ENCODE results near the gene ETV3L.
"Not testable (repeated sequence)": the region's sequence is repeated elsewhere in the genome, so short reads cannot be mapped to it uniquely, and the experiment has no call there.

ETV3L gene

DNA sequence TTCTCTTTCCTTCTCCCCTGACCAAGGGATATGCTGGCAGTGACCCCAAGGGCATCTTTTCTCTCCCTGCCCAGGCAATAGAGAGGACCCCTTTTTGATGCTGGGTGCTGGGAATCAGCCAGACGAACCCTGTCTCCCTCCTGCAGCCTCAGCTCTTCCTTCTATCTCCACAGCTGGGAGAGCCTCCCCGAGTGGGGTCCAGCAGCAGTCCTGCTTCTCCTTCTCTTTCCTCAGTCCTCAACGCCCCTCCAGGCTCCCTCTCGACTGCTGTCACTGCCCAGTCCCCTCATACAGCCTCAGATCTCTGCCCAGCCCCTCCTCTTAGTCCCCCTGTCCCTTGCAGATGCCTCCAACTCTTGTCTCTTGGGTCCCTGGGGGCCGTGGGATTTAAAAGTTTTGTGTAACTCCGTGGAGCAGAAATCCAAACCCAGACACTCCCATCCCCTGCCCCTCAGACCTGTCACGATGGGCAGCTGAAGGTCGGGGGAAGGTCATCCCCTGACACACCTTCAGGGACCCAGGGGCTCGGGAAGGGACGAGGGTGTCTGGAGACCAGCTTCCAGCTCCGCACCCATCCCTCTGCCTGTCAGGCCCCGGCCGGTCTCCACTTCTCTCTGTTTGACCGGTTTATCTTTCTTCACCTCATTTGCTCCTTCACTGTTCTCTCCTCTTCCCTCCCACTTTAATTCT lies 5.8 kb upstream of the ETV3L start:
- DNase-seq (ENCODE audit: low spot score): no peak

DNA sequence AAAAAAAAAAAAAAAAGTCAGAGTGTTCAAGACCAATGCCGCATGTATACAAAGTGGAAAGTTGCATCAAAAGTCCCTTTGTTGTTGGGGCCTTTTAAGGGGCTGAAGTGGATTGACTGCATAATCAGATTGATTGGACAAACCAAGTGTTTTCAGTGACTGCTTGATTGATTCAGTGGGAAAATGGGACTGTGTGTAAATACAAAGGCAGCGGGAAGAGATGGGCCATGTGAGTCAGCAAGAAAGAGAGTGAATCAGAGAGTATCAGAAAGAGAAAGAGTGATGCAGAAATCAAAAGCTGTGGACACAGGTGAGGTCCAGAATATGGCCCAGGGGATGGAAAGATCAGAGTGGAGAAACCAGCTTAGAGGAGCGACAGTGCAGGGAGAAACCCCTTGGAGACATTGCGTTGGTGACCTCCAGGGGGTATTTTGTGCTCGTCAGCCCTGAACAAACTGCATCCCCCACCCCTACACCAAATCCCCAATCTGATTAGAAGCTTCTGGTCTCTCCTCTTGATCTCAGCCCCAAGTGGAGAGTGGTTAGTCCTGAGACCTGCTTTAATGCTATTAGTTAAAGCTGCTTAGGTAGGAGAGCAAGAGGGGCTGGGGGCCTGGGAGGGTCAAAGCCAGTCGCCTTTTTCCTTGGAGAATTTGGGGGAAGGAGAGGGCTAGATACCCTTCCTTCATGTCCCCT lies 5.1 kb upstream of the ETV3L start:
- no peak for DNase-seq (ENCODE audit: low spot score)

DNA sequence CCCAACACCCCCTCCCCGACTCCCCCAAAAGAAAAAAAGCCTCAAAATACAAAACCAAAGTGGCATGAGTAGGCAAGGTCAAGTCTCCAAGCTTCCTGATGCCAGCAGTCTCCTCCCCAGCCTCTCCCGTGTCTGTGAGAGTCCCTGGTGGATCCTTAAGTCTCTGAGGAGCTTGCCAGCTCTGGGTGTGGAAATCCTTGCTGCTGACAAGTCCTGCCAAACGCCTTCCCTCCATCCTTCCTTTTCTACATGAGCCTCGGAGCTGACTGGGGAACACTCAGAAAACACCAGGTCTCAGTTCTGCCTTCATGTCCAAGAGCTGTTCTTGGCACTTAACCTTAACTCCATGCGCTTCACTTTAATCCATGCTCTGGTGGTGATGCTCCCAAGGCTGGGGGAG lies 3.7 kb upstream of the ETV3L start:
- no peak for DNase-seq (ENCODE audit: low spot score)

DNA sequence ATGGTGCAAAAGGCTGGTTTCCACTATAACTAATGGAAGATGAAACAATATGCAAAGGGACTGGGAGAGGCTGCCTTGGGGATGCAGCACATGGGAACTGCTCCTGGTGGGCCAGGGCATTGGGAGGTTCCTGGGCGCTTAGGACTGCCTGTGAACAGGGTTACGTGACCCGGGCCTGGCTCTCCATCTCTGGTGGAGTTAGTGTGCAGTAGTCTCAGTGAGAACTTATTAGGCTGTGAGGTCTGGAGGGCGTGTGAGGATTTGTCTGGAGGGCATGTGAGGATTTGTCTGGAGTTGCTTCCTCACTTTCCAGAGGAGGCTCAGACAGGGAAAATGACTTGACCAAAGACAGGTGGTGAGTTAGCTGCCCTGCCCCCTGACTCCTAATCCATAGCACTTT lies 1.5 kb upstream of the ETV3L start:
- no peak for DNase-seq (ENCODE audit: low spot score)

DNA sequence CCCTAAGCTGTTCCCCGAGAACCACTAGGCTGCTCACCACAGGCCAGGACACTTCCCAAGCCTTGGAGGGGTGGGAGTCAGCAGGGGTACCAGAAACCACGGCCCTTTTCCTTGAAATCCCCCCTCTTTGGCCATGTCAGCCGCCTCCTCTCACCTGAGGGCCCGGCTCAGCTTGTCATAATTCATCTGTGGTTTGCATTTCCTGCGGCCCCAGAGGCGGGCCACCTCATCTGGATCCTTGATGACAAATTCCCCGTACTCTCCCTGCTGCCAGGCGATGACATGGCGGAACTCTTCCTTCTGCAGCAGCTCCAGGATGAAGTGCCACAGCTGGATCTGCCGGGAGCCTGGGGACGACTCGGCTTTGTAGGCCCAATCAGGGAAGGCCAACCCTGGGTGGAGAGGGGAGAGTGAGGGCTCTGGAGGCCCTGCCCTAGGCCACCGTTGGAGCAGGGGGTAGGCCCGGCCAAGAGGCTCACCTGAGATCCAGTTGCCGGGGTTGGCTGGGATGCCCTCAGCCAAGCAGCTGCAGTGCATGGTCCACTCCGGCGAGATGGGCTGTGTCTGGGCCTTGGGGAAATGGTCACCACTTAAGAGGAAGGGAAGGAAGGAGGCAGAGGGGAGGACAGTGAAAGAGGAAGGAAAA lies 498 bp downstream of the ETV3L start:
- not testable (repeated sequence) for DNase-seq (ENCODE audit: low spot score)

DNA sequence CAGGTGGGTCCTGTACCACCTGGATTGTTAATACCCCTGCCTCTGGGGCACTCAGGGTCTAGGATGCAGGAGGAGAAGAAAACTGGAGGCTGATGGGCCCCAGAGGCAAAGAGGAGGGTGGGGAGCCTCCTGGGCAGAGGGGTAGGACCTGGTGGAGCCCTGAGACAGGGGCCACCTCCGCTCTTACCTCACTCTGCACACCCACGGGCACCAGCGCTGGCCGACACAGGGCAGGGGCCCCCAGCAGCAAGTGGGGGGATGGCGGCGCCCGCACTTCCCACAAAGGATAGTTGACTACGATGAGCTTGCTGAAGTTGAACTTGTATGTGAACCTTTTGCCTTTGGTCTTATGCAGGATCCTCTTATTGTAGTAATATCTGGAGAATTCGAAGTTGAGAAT lies 1.1 kb downstream of the ETV3L start:
- no peak for DNase-seq (ENCODE audit: low spot score)

DNA sequence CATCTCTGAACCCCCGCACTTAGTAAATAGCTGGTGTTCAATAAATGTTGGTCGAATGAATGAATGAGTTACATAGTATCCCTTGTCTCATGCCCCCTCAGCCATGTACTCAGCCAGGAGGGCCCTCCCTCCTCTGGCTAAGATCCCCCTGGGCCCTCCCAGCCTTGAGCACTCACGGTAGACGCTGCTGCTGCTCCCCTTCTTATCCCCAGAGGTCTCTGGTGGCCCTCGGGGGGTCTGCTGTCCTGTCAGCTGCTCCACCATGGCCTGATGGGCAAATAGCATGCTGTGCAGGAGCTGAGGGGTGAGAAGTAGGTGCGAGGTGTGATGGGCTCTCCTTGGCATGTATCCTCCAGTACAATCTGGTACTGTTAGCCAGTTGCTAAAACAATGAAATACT lies 1.9 kb downstream of the ETV3L start:
- no peak for DNase-seq (ENCODE audit: low spot score)

DNA sequence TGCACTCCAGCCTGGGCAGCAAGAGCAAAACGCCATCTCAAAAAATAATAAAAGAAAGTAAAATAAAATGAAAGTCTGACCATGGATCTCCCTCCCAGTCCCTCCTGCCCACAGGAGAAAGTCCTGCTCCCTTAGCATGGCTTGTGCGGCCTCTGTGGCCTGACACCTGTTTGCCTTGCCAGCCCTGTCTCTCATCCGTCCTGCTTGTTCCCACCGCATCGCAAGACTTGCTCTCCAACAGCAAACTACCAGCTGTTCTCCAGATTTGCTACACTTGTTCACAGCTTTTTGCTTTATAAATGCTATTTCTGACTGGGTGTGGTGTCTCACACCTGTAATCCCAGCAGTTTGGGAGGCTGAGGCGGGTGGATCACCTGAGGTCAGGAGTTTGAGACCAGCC lies 2.7 kb downstream of the ETV3L start:
- no peak for DNase-seq (ENCODE audit: low spot score)

DNA sequence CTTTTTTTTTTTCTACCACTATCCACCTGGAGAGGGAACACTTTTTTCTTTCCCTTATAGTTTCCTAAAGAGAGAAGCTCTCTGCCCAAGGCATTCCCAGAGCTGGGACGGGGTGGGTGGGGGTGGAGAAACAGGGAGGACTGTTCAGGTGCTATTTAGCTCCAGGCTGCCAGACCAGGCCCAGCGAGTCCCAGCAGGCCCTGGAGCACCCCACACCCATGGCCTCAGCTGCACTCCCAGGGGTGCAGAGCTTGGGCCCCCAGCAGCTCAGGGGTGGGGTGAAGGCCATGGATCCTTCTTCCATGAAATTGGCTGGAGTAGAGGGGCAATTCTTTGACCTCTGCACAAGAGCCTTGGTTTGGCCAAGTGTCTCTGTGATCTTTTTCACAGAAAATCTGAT lies 4.1 kb downstream of the ETV3L start:
- DNase-seq (ENCODE audit: low spot score): no peak

DNA sequence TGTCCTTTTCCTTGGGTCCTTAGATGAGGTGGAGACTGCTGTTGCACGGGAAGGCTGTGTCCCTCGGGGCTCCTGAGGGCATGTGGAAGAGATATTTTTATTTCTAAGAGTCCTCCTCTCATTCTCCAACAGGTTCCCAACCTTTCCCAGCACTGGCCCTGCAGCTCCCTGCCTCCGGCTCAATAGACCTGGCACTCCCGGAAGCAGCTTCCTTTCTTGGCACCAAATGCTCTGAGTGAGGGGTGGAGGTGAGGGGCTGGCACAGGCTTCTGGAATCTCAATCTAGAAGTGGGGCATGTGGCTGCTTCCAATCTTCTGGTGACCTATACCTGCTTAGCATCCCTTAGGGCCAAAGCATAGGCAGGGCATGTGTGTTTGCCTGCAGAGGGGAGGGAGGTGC lies 4.5 kb downstream of the ETV3L start:
- DNase-seq (ENCODE audit: low spot score): no peak

DNA sequence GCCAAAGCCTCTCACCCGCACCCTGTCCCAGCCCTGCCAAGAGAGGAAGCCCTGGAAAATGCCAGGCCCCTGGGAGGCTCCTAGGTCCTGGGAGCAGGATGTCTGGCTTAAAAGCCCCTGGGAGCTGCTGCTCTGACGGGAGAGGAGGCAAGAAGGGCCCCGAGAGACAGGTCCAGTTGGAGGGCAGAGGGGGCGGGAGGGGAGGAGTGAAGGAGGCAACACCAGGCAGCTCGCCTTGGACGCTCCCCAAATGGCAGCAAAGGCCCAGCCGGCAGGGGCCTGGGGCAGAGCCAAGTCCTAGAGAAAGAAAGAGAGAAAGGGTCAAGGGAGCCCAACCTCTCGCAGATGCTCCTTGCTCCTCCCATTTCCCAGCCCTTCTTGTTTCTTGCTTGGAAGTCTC lies 6.8 kb downstream of the ETV3L start:
- no peak for DNase-seq (ENCODE audit: low spot score)

DNA sequence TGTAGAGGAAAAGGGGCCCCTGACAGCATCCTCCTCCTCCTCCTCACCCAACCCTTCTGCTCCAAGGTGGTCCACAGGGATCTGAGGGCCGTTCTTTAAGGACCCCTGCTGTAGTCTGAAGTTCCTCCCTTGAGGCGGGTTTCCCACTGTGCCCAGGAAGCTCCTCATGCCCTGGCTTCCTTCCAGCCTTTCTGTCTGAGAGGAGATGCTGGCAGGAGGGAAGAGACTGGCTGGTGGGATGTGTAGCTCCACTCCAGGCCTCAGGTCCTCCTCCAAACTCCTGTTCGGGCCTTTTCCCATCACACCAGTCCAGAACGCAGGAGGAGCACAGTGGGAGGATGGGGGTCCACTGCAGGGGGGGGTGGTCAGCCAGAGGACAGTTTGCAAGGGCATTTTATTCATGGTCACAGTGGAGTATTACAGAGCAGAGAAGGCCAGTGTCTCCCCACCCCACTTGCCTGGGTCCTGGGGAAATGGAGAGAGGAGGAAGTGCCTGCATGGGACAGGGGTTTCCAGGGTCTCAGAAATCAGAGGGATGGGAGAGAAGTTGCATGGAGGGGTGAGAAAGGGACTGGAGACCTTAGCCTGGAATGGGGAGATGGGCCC lies 7.8 kb downstream of the ETV3L start:
- no peak for DNase-seq (ENCODE audit: low spot score)

DNA sequence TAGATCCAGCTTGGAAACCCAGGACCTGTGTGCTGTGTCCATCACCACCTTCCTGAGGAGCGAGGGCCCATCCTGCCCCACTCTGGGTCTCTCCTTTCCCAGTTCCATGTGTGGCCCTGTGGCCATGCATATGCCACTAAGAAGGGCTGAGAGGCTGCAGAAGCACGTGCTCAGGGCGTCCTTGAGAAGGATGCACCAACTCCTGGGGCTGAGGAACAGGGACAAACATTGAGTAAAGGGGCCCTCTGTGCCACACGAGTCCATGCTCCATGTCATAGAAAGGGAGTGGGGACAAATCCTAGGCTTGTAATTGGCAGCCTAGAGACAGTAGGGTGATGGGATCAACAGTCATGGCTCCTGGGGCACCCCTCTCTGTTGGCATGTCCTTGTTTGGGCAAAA lies 8.4 kb downstream of the ETV3L start:
- DNase-seq (ENCODE audit: low spot score): no peak

DNA sequence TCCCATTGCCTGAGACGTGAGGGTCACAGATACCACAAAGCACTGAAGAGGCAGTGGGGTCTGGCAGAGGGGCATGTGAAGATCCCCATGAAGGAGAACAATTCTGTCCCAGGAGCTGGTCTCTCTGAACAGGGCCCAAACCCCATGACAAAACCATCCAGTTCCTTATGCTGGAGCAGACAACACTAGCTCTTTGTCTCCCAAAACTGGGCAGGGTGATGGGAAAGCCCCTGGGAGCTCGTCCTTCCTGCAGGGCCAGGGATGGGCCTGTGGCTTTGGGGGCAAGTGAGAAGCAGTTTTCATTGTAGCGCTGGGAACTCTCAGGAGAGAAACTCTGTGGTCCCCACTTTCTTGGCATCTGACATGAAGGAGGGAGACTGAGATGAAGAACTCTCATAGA lies 8.8 kb downstream of the ETV3L start:
- DNase-seq (ENCODE audit: low spot score): no peak

DNA sequence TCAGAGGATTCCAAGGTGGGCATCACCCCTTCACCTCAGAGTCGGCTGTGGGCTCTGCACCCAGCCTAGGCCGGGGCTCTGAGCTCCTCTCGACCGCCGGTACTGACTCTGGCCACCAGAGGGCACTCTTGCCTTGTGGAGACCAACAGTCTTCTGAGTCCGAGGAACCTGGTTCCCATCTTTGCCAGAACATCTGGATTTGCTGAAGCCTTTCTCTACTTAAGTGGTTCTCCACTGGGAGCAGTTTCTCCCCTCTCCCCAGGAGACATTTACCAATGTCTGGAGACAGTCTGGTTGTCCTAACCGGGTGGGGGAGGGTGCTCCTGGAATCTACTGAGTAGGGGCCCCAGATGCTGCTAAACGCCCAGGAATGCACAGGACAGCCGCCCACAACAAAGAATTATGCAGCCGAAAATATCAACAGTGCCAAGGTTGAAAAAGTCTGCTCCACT lies 9.4 kb downstream of the ETV3L start:
- peak; percentile 75 for DNase-seq (ENCODE audit: low spot score)

DNA sequence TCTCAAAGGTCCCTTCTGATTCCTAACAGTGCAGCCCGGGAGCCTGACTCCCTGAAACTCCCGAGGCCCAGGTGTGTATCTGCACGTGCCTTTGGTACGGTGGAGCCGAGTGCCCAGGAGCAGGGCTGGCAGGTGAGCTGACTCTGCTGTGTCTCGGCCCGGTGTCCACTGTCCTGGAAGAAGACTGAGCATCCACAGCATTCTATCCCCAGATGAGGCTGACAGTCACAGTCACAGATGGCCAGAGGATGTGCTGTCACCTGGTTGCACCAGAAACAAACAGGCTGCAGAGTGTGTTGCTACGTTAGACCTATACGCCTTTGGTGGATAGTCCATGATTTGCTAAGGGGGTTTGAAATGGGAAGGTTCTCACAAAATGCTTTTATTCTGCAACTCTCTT lies 9.8 kb downstream of the ETV3L start:
- DNase-seq (ENCODE audit: low spot score): no peak

DNA sequence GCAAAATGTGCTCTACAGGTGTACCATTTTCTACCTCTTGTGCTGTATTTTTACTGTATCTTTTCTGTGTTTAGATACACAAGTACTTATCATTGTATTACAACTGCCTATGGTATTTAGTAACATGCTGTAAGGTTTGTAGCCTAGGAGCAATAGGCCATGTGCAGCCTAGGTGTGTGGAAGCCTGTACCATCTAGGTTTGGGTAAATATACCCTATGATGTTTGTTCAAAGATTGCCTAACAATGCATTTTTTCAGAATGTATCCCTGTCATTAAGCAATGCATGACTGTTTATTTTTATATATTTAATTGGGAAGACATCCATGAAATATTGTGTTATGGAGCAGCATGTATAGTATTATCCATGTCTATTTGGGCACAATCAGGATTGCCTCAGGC lies 11.0 kb downstream of the ETV3L start:
- no peak for DNase-seq (ENCODE audit: low spot score)

DNA sequence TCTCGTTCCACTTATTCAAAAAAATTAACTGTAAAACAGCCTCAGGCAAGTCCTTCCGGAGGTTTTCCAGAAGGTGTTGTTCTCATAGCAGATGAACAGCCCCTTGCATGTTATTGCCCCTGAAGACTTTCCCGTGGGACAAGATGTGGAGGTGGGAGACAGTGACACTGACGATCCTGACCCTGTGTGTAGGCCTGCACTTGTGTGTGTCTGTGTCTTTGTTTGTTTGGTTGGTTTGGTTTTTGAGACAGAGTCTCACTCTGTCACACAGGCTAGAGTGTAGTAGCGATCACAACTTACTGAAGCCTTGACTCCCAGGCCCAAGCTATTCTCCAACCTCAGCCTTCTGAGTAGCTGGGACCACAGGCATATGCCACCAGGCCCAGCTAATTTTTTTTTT lies 12.6 kb downstream of the ETV3L start:
- DNase-seq (ENCODE audit: low spot score): no peak

DNA sequence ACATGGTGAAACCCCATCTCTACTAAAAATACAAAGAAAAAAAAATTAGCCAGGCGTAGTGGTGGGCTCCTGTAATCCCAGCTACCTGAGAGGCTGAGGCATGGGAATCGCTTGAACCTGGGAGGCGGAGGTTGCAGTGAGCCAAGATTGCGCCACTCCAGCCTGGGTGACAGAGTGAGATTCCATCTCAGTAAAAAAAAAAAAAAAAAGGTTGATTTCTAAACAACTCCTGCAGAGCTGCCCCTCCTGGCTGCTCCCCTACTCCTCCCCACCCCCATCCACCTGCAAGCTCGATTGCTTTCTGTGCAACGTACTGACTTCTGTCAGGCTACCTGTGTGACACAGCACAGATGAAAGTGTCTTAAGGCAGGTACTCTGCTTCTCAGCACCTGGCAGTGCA lies 13.3 kb downstream of the ETV3L start:
- no peak for DNase-seq (ENCODE audit: low spot score)

DNA sequence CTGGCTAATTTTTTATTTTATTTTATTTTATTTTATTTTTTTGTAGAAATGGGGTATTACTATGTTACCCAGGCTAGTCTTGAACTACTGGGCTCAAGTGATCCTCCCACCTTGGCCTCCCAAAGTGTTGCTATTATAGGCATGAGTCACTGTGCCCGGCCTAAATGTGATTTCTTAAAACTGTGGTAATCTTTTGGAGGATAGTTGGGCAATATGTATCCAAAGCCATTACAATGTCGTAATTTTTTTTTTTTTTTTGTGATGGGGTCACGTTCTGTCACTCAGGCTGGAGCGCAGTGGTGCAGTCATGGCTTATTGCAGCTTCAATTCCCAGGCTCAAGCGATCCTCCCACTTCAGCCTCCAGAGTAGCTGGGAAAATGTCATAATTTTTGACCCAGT lies 14.2 kb downstream of the ETV3L start:
- DNase-seq (ENCODE audit: low spot score): no peak

DNA sequence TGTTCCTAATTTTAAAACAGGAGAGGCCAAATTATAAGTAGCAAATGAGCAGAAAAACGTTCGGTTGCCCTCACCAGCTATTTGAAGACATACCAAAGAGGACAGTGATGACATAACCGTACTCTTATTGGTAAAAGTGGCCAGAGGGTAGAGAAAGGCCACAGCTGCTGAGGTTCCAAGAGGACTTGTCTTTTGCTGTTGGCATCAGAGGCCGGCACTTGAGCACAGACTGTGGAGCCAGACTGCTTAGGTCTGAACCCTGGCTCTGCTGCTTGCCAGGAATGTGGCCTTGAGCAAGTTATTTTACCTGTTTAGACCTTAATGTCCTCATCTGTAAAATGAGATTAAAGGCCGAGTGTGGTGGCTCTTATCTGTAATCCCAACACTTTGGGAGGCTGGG lies 14.9 kb downstream of the ETV3L start:
- DNase-seq (ENCODE audit: low spot score): no peak

DNA sequence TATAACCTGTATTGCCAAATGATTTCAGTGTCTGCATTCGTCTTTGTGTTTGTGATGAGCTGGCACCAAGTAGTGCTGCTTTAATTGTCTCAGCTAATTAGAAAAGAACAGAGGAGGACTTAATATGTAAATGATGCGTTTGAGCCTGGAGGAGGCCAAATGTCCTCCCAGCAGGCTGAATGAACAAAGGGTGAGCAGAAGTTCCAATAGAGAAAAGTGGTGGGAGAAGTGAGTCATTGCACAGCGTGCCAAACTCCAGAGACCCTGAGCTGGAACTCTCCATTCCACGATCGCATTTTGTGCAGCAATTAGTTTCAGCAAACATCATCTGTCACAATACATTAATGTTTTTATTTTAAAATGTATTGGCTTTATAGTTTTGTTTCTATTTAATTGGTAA lies 17.9 kb downstream of the ETV3L start:
- DNase-seq (ENCODE audit: low spot score): no peak

DNA sequence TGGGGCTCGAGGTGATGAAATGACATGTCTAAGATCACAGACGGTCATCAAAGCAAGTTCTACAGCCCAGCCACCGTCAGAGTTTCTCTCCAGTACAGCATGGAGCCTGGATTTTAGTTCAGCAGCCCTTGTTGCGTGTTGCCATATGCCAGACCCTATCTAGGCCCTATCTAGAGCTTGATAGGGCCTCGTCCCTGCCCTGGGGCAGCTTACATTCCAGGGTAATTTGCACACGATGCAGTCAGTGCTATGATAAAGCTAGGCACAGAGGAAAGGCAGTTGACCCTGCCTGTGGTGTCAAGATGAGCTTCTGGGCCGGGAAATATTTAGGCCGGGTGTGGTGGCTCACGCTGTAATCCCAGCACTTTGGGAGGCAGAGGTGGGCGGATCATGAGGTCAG lies 18.9 kb downstream of the ETV3L start:
- DNase-seq (ENCODE audit: low spot score): no peak

Data from kidney capillary endothelial cell (primary cell).